MM.1S (cell line): ENCODE data around the gene CHRNA1.
A peak's percentile ranks its signal among the peaks of the same experiment; 100 is the strongest.

ENCODE experiments used
- DNase-seq: peaks from one replicate; pipeline ENCODE4 v3.0.0-alpha.2; 2015
- H2AFZ ChIP-seq: fragments of 300-600 bp; sonication (generic); 2 replicates; pipeline ENCODE4 v1.6.0; 2016; ENCODE audit warnings: antibody characterized with exemption, low read length
- H3F3A ChIP-seq: fragments of 300-600 bp; sonication (generic); 2 replicates; pipeline ENCODE4 v1.6.1; 2016; ENCODE audit warnings: mild to moderate bottlenecking, antibody characterized with exemption, low read length, moderate library complexity, mixed read lengths; ENCODE audit not compliant: insufficient read depth
- H3K27ac ChIP-seq: fragments of 300-600 bp; sonication (generic); 2 replicates; pipeline ENCODE4 v1.5.1; 2016; ENCODE audit warnings: mild to moderate bottlenecking, low read length
- H3K27me3 ChIP-seq: fragments of 300-600 bp; sonication (generic); replicated peaks from 2 replicates; pipeline ENCODE4 v1.6.0; 2016; ENCODE audit warnings: low read length; ENCODE audit not compliant: insufficient read depth
- H3K36me3 ChIP-seq: fragments of 300-600 bp; sonication (generic); replicated peaks from 2 replicates; pipeline ENCODE4 v1.6.1; 2016; ENCODE audit warnings: mild to moderate bottlenecking, low read length, mixed read lengths; ENCODE audit not compliant: insufficient read depth
- H3K4me1 ChIP-seq: fragments of 300-600 bp; sonication (generic); 2 replicates; pipeline ENCODE4 v1.6.1; 2016; ENCODE audit warnings: low read length, mixed read lengths
- H3K4me2 ChIP-seq: fragments of 300-600 bp; sonication (generic); 2 replicates; pipeline ENCODE4 v1.6.0; 2016; ENCODE audit warnings: low read depth, low read length
- H3K4me3 ChIP-seq: fragments of 300-600 bp; sonication (generic); 2 replicates; pipeline ENCODE4 v1.5.1; 2016; ENCODE audit warnings: low read length, mixed read lengths
- H3K79me2 ChIP-seq: fragments of 300-600 bp; sonication (generic); 2 replicates; pipeline ENCODE4 v1.6.1; 2016; ENCODE audit warnings: mixed run types, low read length, mixed read lengths
- H3K9ac ChIP-seq: fragments of 300-600 bp; sonication (generic); 2 replicates; pipeline ENCODE4 v1.6.1; 2016; ENCODE audit warnings: low read length, mixed read lengths
- H3K9me2 ChIP-seq: fragments of 300-600 bp; sonication (generic); replicated peaks from 2 replicates; pipeline ENCODE4 v1.6.1; 2016; ENCODE audit warnings: mild to moderate bottlenecking, low read length, mixed read lengths; ENCODE audit not compliant: insufficient read depth
- H3K9me3 ChIP-seq: fragments of 300-600 bp; sonication (generic); replicated peaks from 2 replicates; pipeline ENCODE4 v1.6.1; 2016; ENCODE audit warnings: mild to moderate bottlenecking, low read length, mixed read lengths; ENCODE audit not compliant: insufficient read depth
- H4K20me1 ChIP-seq: fragments of 300-600 bp; sonication (generic); 2 replicates; pipeline ENCODE4 v1.6.1; 2016; ENCODE audit warnings: mild to moderate bottlenecking, low read length, moderate library complexity, mixed read lengths; ENCODE audit not compliant: insufficient read depth
- EZH2 ChIP-seq: fragments of 300-600 bp; sonication (generic); optimal IDR thresholded peaks from 2 replicates; pipeline ENCODE3; 2017; ENCODE audit warnings: low read depth, mild to moderate bottlenecking, antibody characterized with exemption, low read length, mixed read lengths
- EZH2phosphoT487 ChIP-seq: fragments of 300-600 bp; sonication (generic); IDR thresholded peaks from 2 replicates; pipeline ENCODE4 v1.6.1; 2018; ENCODE audit warnings: antibody characterized with exemption, low read length
- TF ChIP-seq, protein P1 (sequence below): fragments of 300-600 bp; sonication (generic); IDR thresholded peaks from 2 replicates; pipeline ENCODE4 v1.5.1; 2016; ENCODE audit warnings: antibody characterized with exemption, low read length, mixed read lengths

Gene CHRNA1

DNA sequence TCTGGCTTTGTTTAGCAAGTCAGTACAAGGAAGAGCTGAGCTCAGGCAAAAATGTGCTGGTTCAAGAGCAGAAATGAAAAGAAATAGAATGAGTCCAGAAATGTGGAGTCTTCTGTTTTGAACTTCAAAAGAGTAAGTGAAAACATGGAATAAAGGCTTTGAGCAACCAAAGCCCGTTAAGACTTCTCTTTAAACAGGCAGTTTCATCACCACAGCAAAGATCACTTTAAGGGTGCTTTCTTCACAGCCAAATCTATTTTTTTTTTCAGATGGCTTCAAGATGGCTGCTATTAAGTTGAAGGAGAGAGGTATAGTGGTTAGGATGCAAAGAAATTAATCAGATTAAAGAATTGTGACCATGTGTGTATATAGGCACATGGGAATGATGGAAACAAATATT, 2.0 kb upstream of the CHRNA1 start:
- no peaks in the 10 kb centered on the region for H3K9me2 ChIP-seq
- DNase-seq: no peak

DNA sequence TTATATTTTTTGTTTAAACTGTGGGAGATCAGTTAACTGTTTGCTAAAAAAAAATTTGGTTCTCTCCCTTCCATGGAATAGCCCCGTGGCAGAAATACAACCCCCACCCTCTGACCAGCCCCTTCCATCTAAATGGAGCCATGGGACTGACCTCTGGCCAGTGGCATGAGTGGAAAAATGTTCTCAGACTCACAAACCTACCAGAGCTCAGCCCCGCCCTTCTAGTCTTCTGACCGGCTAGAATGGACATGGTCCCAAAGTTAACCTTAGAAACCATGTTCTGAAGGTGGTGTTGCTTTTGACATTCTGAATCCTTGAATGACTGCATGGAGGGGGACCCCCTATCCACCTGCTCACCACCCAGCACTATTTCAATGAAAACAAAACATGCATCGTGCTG, 1.3 kb upstream of the CHRNA1 start:
- H3K27me3 ChIP-seq: no peaks in the 10 kb centered on the region

More for the DNA sequence above, 2.0 kb upstream of the CHRNA1 start:
- Histone ChIP-seq H3K4me2 (no peak overlapping the region), H3F3A (peaks cover 16% of the 10 kb centered on the region), H3K79me2 (no peaks in the 10 kb centered on the region), H3K9me3 (no peaks in the 10 kb centered on the region; the same call in 1 of the 2 replicates), H3K4me3 (no peak overlapping the region), H3K4me1 (peaks cover 38% of the 10 kb centered on the region), H4K20me1 (no peaks in the 10 kb centered on the region), H3K27me3 (no peaks in the 10 kb centered on the region), H3K9ac (no peak overlapping the region), H2AFZ (no peak overlapping the region), H3K27ac (no peak overlapping the region), H3K36me3 (no peaks in the 10 kb centered on the region)
- TF ChIP-seq, protein P1, sequence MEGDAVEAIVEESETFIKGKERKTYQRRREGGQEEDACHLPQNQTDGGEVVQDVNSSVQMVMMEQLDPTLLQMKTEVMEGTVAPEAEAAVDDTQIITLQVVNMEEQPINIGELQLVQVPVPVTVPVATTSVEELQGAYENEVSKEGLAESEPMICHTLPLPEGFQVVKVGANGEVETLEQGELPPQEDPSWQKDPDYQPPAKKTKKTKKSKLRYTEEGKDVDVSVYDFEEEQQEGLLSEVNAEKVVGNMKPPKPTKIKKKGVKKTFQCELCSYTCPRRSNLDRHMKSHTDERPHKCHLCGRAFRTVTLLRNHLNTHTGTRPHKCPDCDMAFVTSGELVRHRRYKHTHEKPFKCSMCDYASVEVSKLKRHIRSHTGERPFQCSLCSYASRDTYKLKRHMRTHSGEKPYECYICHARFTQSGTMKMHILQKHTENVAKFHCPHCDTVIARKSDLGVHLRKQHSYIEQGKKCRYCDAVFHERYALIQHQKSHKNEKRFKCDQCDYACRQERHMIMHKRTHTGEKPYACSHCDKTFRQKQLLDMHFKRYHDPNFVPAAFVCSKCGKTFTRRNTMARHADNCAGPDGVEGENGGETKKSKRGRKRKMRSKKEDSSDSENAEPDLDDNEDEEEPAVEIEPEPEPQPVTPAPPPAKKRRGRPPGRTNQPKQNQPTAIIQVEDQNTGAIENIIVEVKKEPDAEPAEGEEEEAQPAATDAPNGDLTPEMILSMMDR: no peak
- TF ChIP-seq EZH2phosphoT487 (no peak), EZH2 (no peak)

DNA sequence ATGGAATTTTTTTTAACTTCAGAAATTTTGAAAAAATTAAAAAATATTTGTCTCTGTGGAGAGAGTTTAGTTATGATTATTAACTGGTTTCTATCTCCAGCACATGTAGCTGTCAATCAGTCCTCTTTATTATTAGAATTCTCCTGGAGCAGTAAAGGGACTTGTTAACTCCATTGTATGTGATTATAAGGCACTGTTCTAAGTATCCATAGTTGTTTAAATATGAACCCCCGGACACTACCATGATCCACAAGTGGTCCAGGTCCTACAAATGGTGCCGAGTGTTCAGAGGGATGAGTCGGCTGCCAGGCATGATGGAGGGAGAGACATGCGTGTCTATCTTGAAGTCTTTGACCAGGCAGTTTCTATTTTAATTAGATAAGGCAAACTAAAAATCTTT, 492 bp downstream of the CHRNA1 start:
- peaks cover 38% of the 10 kb centered on the region for H3K4me1 ChIP-seq
- no peak overlapping the region for H3K4me3 ChIP-seq
- peak overlapping the region; percentile 65; the same call in 1 of the 2 replicates for H3K27ac ChIP-seq
- no peak overlapping the region for H3K9ac ChIP-seq
- no peaks in the 10 kb centered on the region for H3K9me2 ChIP-seq
- peak overlapping the region; percentile 68 for H3K4me2 ChIP-seq
- H2AFZ ChIP-seq: peak overlapping the region; percentile 9; the same call in 1 of the 2 replicates
- no peaks in the 10 kb centered on the region for H4K20me1 ChIP-seq
- H3K27me3 ChIP-seq: no peaks in the 10 kb centered on the region
- DNase-seq: no peak
- TF ChIP-seq, protein P1: no peak
- TF ChIP-seq EZH2: no peak
- TF ChIP-seq EZH2phosphoT487: no peak
- H3K9me3 ChIP-seq: no peaks in the 10 kb centered on the region; the same call in 1 of the 2 replicates
- H3F3A ChIP-seq: peaks cover 16% of the 10 kb centered on the region
- H3K36me3 ChIP-seq: no peaks in the 10 kb centered on the region
- H3K79me2 ChIP-seq: no peaks in the 10 kb centered on the region

More for the DNA sequence above, 1.3 kb upstream of the CHRNA1 start:
- Histone ChIP-seq H3K9me3 (no peaks in the 10 kb centered on the region; the same call in 1 of the 2 replicates), H3F3A (peaks cover 16% of the 10 kb centered on the region), H3K79me2 (no peaks in the 10 kb centered on the region), H3K4me3 (no peak overlapping the region), H4K20me1 (no peaks in the 10 kb centered on the region), H3K9me2 (no peaks in the 10 kb centered on the region), H3K9ac (no peak overlapping the region), H3K4me1 (peaks cover 38% of the 10 kb centered on the region), H2AFZ (no peak overlapping the region), H3K4me2 (no peak overlapping the region), H3K36me3 (no peaks in the 10 kb centered on the region), H3K27ac (no peak overlapping the region)
- TF ChIP-seq, protein P1: no peak
- TF ChIP-seq EZH2phosphoT487: no peak
- TF ChIP-seq EZH2: no peak
- DNase-seq: no peak
